ENCODE measurements around the gene PSMD5.
A peak's percentile ranks its signal among the peaks of the same experiment; 100 is the strongest.
"Not testable (repeated sequence)": the region's sequence is repeated elsewhere in the genome, so short reads cannot be mapped to it uniquely, and the experiment has no call there.

PSMD5 gene

GRCh38 chr9:120833325-120833724 lies 9.4 kb downstream of the PSMD5 start:
- no peaks in the 10 kb centered on the region for H3K9me3 Mint-ChIP-seq
- H3K36me3 Mint-ChIP-seq (ENCODE audit: low read depth), result peaks cover 83% of the 10 kb centered on the region
- no peak overlapping the region for H3K4me3 Mint-ChIP-seq
- intact Hi-C loops (cut with micrococcal nuclease), result no loop called here
- peaks cover under 1% of the 10 kb centered on the region for H3K4me1 Mint-ChIP-seq (ENCODE audit: low read depth)
- H3K27me3 Mint-ChIP-seq, result no peaks in the 10 kb centered on the region
- H3K27ac Mint-ChIP-seq, result no peak overlapping the region

- no peaks in the 10 kb centered on the region for H3K4me1 Mint-ChIP-seq (ENCODE audit: low read depth)
- no peak overlapping the region for H3K27ac Mint-ChIP-seq
- intact Hi-C loops (cut with micrococcal nuclease), result no loop called here
- H3K36me3 Mint-ChIP-seq (ENCODE audit: low read depth), result peaks cover 82% of the 10 kb centered on the region
- H3K4me3 Mint-ChIP-seq, result no peak overlapping the region
- H3K27me3 Mint-ChIP-seq, result no peaks in the 10 kb centered on the region
- no peaks in the 10 kb centered on the region for H3K9me3 Mint-ChIP-seq
These were observed 9.9 kb downstream of the PSMD5 start for GRCh38 chr9:120832807-120833206.

GRCh38 chr9:120830865-120831264 lies 11.9 kb downstream of the PSMD5 start:
- Mint-ChIP-seq H3K36me3 (ENCODE audit: low read depth) (peaks cover 89% of the 10 kb centered on the region), H3K9me3 (no peaks in the 10 kb centered on the region), H3K27ac (no peak overlapping the region), H3K27me3 (no peaks in the 10 kb centered on the region), H3K4me1 (ENCODE audit: low read depth) (no peaks in the 10 kb centered on the region), H3K4me3 (no peak overlapping the region)
- intact Hi-C loops (cut with micrococcal nuclease), result no loop called here

GRCh38 chr9:120830151-120830550 lies 12.6 kb downstream of the PSMD5 start:
- Mint-ChIP-seq H3K27me3 (no peaks in the 10 kb centered on the region), H3K27ac (no peak overlapping the region), H3K9me3 (no peaks in the 10 kb centered on the region), H3K4me3 (no peak overlapping the region), H3K36me3 (ENCODE audit: low read depth) (peaks cover 89% of the 10 kb centered on the region), H3K4me1 (ENCODE audit: low read depth) (no peaks in the 10 kb centered on the region)
- intact Hi-C loops (cut with micrococcal nuclease), result no loop called here

GRCh38 chr9:120829650-120830049 lies 13.1 kb downstream of the PSMD5 start:
- no peaks in the 10 kb centered on the region for H3K4me1 Mint-ChIP-seq (ENCODE audit: low read depth)
- H3K27me3 Mint-ChIP-seq, result no peaks in the 10 kb centered on the region
- H3K4me3 Mint-ChIP-seq, result no peak overlapping the region
- H3K36me3 Mint-ChIP-seq (ENCODE audit: low read depth), result peaks cover 91% of the 10 kb centered on the region
- H3K27ac Mint-ChIP-seq, result no peak overlapping the region
- H3K9me3 Mint-ChIP-seq, result no peaks in the 10 kb centered on the region
- intact Hi-C loops (cut with micrococcal nuclease), result no loop called here

- Mint-ChIP-seq H3K27ac (no peak overlapping the region), H3K36me3 (ENCODE audit: low read depth) (peaks cover 92% of the 10 kb centered on the region), H3K27me3 (no peaks in the 10 kb centered on the region), H3K4me1 (ENCODE audit: low read depth) (no peaks in the 10 kb centered on the region), H3K9me3 (no peaks in the 10 kb centered on the region), H3K4me3 (no peak overlapping the region)
- intact Hi-C loops (cut with micrococcal nuclease), result no loop called here
These were observed 22.6 kb downstream of the PSMD5 start for GRCh38 chr9:120820095-120820494.

GRCh38 chr9:120818595-120818994 lies 24.1 kb downstream of the PSMD5 start:
- intact Hi-C loops (cut with micrococcal nuclease), result no loop called here
- no peak overlapping the region for H3K4me3 Mint-ChIP-seq
- no peaks in the 10 kb centered on the region for H3K4me1 Mint-ChIP-seq (ENCODE audit: low read depth)
- H3K36me3 Mint-ChIP-seq (ENCODE audit: low read depth), result peaks cover 77% of the 10 kb centered on the region
- H3K9me3 Mint-ChIP-seq, result no peaks in the 10 kb centered on the region
- no peaks in the 10 kb centered on the region for H3K27me3 Mint-ChIP-seq
- no peak overlapping the region for H3K27ac Mint-ChIP-seq

- no peak overlapping the region for H3K4me3 Mint-ChIP-seq
- H3K4me1 Mint-ChIP-seq (ENCODE audit: low read depth), result no peaks in the 10 kb centered on the region
- H3K27me3 Mint-ChIP-seq, result no peaks in the 10 kb centered on the region
- intact Hi-C loops (cut with micrococcal nuclease), result no loop called here
- no peaks in the 10 kb centered on the region for H3K9me3 Mint-ChIP-seq
- H3K27ac Mint-ChIP-seq, result no peak overlapping the region
- peaks cover 42% of the 10 kb centered on the region for H3K36me3 Mint-ChIP-seq (ENCODE audit: low read depth)
These were observed 27.6 kb downstream of the PSMD5 start for GRCh38 chr9:120815075-120815474.

- Mint-ChIP-seq H3K9me3 (peaks cover 56% of the 10 kb centered on the region), H3K36me3 (ENCODE audit: low read depth) (peaks cover 6% of the 10 kb centered on the region), H3K27ac (no peak overlapping the region), H3K4me3 (no peak overlapping the region), H3K4me1 (ENCODE audit: low read depth) (no peaks in the 10 kb centered on the region), H3K27me3 (no peaks in the 10 kb centered on the region)
- intact Hi-C loops (cut with micrococcal nuclease), result no loop called here
These were observed 33.8 kb downstream of the PSMD5 start for GRCh38 chr9:120808931-120809330.

- Mint-ChIP-seq H3K4me1 (ENCODE audit: low read depth) (no peaks in the 10 kb centered on the region), H3K27ac (no peak overlapping the region), H3K9me3 (peaks cover 57% of the 10 kb centered on the region), H3K4me3 (no peak overlapping the region), H3K36me3 (ENCODE audit: low read depth) (peaks cover 6% of the 10 kb centered on the region), H3K27me3 (no peaks in the 10 kb centered on the region)
- intact Hi-C loops (cut with micrococcal nuclease), result no loop called here
These were observed 34.9 kb downstream of the PSMD5 start for GRCh38 chr9:120807607-120808379.

GRCh38 chr9:120804784-120805363 lies 37.8 kb downstream of the PSMD5 start:
- H3K36me3 Mint-ChIP-seq (ENCODE audit: low read depth); intact Hi-C loops (cut with micrococcal nuclease); H3K27ac Mint-ChIP-seq; H3K4me1 Mint-ChIP-seq (ENCODE audit: low read depth); H3K27me3 Mint-ChIP-seq; H3K4me3 Mint-ChIP-seq: not testable (repeated sequence)
- peaks cover 57% of the 10 kb centered on the region for H3K9me3 Mint-ChIP-seq

GRCh38 chr9:120801441-120801840 lies 41.3 kb downstream of the PSMD5 start:
- H3K27me3 Mint-ChIP-seq, result no peaks in the 10 kb centered on the region
- H3K27ac Mint-ChIP-seq, result no peak overlapping the region
- peaks cover 26% of the 10 kb centered on the region for H3K9me3 Mint-ChIP-seq
- intact Hi-C loops (cut with micrococcal nuclease), result no loop called here
- no peak overlapping the region for H3K4me3 Mint-ChIP-seq
- peaks cover 6% of the 10 kb centered on the region for H3K36me3 Mint-ChIP-seq (ENCODE audit: low read depth)
- no peaks in the 10 kb centered on the region for H3K4me1 Mint-ChIP-seq (ENCODE audit: low read depth)

GRCh38 chr9:120792898-120793765 lies 49.6 kb downstream of the PSMD5 start, which contains the start of gene FBXW2:
FBXW2 (minus strand) TSS chr9:120793416; CDS start chr9:120788258, 5,158 bp downstream.
- Mint-ChIP-seq H3K4me1 (ENCODE audit: low read depth) (peaks cover 44% of the 10 kb centered on the region), H3K4me3 (peak within 1 kb of the TSS; percentile 97), H3K9me3 (no peaks in the 10 kb centered on the region), H3K27me3 (no peaks in the 10 kb centered on the region), H3K36me3 (ENCODE audit: low read depth) (peaks cover 37% of the 10 kb centered on the region), H3K27ac (peak within 1 kb of the TSS; percentile 94)
- intact Hi-C loops (cut with micrococcal nuclease), result loop anchor here (1.0 to 2.0 kb wide), 3 partner anchors 50 to 84 kb away; partner anchors contain the start of gene PHF19

- intact Hi-C loops (cut with micrococcal nuclease), result no loop called here
- H3K4me1 Mint-ChIP-seq (ENCODE audit: low read depth), result peaks cover 53% of the 10 kb centered on the region
- H3K9me3 Mint-ChIP-seq, result no peaks in the 10 kb centered on the region
- H3K27ac Mint-ChIP-seq, result no peak overlapping the region
- H3K4me3 Mint-ChIP-seq, result no peak overlapping the region
- H3K36me3 Mint-ChIP-seq (ENCODE audit: low read depth), result peaks cover 56% of the 10 kb centered on the region
- H3K27me3 Mint-ChIP-seq, result no peaks in the 10 kb centered on the region
These were observed 51.6 kb downstream of the PSMD5 start for GRCh38 chr9:120791161-120791560.
